HG02885 (cell line): Measurements from ENCODE around the gene FAM107B.

Experiments
- ATAC-seq: cut with Tn5 transposase; IDR thresholded peaks from one replicate; pipeline ENCODE4 v1.9.1; 2021; ENCODE audit warnings: mild to moderate bottlenecking; ENCODE audit not compliant: unreplicated experiment, poor library complexity

The FAM107B gene

GRCh38 chr10:14565199-14565598 lies 209.5 kb downstream of the FAM107B start:
- no peak for ATAC-seq

GRCh38 chr10:14564268-14564744 lies 210.4 kb downstream of the FAM107B start:
- ATAC-seq: no peak

GRCh38 chr10:14563359-14563940 lies 211.2 kb downstream of the FAM107B start:
- no peak for ATAC-seq

- ATAC-seq: no peak
Measured at GRCh38 chr10:14563076-14563336, 211.7 kb downstream of the FAM107B start.

GRCh38 chr10:14562218-14563075 lies 212.2 kb downstream of the FAM107B start:
- no peak for ATAC-seq

GRCh38 chr10:14560791-14561765 lies 213.6 kb downstream of the FAM107B start:
- no peak for ATAC-seq

- ATAC-seq: peak; percentile 37
Measured at GRCh38 chr10:14560274-14560673, 214.4 kb downstream of the FAM107B start.

- no peak for ATAC-seq
Measured at GRCh38 chr10:14558025-14558424, 216.7 kb downstream of the FAM107B start.

GRCh38 chr10:14557567-14557966 lies 217.1 kb downstream of the FAM107B start:
- no peak for ATAC-seq

GRCh38 chr10:14556285-14556956 lies 218.3 kb downstream of the FAM107B start:
- ATAC-seq: peak; percentile 78

GRCh38 chr10:14555807-14556206 lies 218.9 kb downstream of the FAM107B start:
- no peak for ATAC-seq

- ATAC-seq: no peak
Measured at GRCh38 chr10:14554491-14555205, 220.0 kb downstream of the FAM107B start.

GRCh38 chr10:14554091-14554490 lies 220.6 kb downstream of the FAM107B start:
- ATAC-seq: no peak

GRCh38 chr10:14553448-14553847 lies 221.2 kb downstream of the FAM107B start:
- ATAC-seq: peak; percentile 32

GRCh38 chr10:14552015-14552414 lies 222.7 kb downstream of the FAM107B start:
- no peak for ATAC-seq

- no peak for ATAC-seq
Measured at GRCh38 chr10:14550471-14550981, 224.2 kb downstream of the FAM107B start.

GRCh38 chr10:14549496-14549895 lies 225.2 kb downstream of the FAM107B start:
- no peak for ATAC-seq

GRCh38 chr10:14548970-14549369 lies 225.7 kb downstream of the FAM107B start:
- no peak for ATAC-seq

- no peak for ATAC-seq
Measured at GRCh38 chr10:14548474-14548873, 226.2 kb downstream of the FAM107B start.
